ENCODE measurements around the gene MAU2. TPM values are rescaled to one million over a fixed set of nuclear protein-coding genes. Genes with fewer than 3 reads are reported as not detected.

MAU2 gene
- total and polyA plus RNA-seq, 2 experiments from 2014 or later = 18.9 to 62.2 TPM

GRCh38 chr19:19276851-19277250 is 43.8 kb upstream of the MAU2 start (continued):
- TF ChIP-seq, protein P1, sequence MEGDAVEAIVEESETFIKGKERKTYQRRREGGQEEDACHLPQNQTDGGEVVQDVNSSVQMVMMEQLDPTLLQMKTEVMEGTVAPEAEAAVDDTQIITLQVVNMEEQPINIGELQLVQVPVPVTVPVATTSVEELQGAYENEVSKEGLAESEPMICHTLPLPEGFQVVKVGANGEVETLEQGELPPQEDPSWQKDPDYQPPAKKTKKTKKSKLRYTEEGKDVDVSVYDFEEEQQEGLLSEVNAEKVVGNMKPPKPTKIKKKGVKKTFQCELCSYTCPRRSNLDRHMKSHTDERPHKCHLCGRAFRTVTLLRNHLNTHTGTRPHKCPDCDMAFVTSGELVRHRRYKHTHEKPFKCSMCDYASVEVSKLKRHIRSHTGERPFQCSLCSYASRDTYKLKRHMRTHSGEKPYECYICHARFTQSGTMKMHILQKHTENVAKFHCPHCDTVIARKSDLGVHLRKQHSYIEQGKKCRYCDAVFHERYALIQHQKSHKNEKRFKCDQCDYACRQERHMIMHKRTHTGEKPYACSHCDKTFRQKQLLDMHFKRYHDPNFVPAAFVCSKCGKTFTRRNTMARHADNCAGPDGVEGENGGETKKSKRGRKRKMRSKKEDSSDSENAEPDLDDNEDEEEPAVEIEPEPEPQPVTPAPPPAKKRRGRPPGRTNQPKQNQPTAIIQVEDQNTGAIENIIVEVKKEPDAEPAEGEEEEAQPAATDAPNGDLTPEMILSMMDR (conservative IDR thresholded peaks at IDR 0.05; ENCODE audit: low read depth in 2 of 2) = no peak
- TF ChIP-seq, protein P2, sequence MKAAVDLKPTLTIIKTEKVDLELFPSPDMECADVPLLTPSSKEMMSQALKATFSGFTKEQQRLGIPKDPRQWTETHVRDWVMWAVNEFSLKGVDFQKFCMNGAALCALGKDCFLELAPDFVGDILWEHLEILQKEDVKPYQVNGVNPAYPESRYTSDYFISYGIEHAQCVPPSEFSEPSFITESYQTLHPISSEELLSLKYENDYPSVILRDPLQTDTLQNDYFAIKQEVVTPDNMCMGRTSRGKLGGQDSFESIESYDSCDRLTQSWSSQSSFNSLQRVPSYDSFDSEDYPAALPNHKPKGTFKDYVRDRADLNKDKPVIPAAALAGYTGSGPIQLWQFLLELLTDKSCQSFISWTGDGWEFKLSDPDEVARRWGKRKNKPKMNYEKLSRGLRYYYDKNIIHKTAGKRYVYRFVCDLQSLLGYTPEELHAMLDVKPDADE (IDR thresholded peaks at IDR 0.05) = no peak
- TF ChIP-seq CREB1 (CRISPR knock-in tag; IDR thresholded peaks at IDR 0.05; ENCODE audit: low read depth) = no peak
- TF ChIP-seq POLR2AphosphoS5 (IDR thresholded peaks at IDR 0.05; ENCODE audit: low read depth) = no peak
- TF ChIP-seq NANOG (IDR thresholded peaks at IDR 0.05; ENCODE audit: borderline replicate concordance) = no peak

DNA sequence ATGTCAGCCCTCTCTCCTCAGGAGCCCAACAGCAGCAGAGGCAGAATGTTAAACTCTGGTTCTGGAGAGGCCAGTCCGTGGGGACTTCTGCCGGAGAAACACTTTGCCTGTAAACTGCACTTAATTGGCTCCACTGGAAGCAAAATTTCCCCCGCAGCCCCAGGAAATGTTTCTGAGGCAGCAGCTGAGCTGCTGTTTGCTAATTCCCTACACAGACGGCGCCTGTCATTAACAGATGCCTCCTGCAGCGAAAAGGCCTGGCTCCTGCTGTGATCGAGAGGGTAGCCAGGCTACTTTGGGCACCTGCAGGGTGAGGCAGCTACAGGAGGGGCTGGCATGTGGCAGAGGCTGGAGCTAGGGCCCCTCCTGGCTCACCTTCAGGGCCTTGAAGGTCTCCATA is 42.3 kb upstream of the MAU2 start:
- no peaks in the 10 kb centered on the region for H4K20me1 ChIP-seq (replicated peaks; ENCODE audit: insufficient read depth)
- 0 out of 2 replicates have a peak, but pooled peaks cover 3% of the 10 kb centered on the region for H3K4me1 ChIP-seq (ENCODE audit: insufficient read depth)
- Mint-ChIP-seq H3K4me3 (no peak overlapping the region), H3K27ac (no peak overlapping the region), H3K27me3 (ENCODE audit: insufficient read depth, low read depth, poor library complexity) (peaks cover 8% of the 10 kb centered on the region), H3K36me3 (ENCODE audit: low read depth) (peaks cover 21% of the 10 kb centered on the region), H3K9me3 (no peaks in the 10 kb centered on the region), H3K4me1 (0 out of 3 replicates have a peak, but pooled peaks cover 3% of the 10 kb centered on the region)
- ATAC-seq (no peak), DNase-seq (ENCODE audit: low spot score) (no peak)
- no peaks in the 10 kb centered on the region for H3K79me2 ChIP-seq (replicated peaks; ENCODE audit: insufficient read depth)
- H3K4me3 ChIP-seq = no peak overlapping the region
- H3F3A ChIP-seq (replicated peaks; ENCODE audit: low read depth) = peaks cover 7% of the 10 kb centered on the region; the same call in 1 of the 2 replicates
- no peak overlapping the region for H2AFZ ChIP-seq
- H3K36me3 ChIP-seq (ENCODE audit: insufficient read depth) = peaks cover 6% of the 10 kb centered on the region; the same call in 1 of the 2 replicates
- H3K9me2 ChIP-seq (ENCODE audit: insufficient read depth) = no peaks in the 10 kb centered on the region
- H3K27ac ChIP-seq (ENCODE audit: low read depth) = no peak overlapping the region
- no peak overlapping the region for H3K4me2 ChIP-seq
- H3K27me3 ChIP-seq (ENCODE audit: insufficient read depth) = no peaks in the 10 kb centered on the region
- TF ChIP-seq EZH2phosphoT487 (IDR thresholded peaks at IDR 0.05; ENCODE audit: unreplicated experiment) = no peak
- no peak for TF ChIP-seq CREB1 (CRISPR knock-in tag; IDR thresholded peaks at IDR 0.05; ENCODE audit: low read depth)
- TF ChIP-seq ZNF114 (CRISPR knock-in tag; IDR thresholded peaks at IDR 0.05) = no peak
- TF ChIP-seq STAT1 (IDR thresholded peaks at IDR 0.05; ENCODE audit: unreplicated experiment) = no peak

GRCh38 chr19:19279062-19279612 is 41.5 kb upstream of the MAU2 start:
- Mint-ChIP-seq H3K4me3 (no peak overlapping the region), H3K4me1 (no peaks in the 10 kb centered on the region), H3K27me3 (ENCODE audit: insufficient read depth, low read depth, poor library complexity) (peaks cover 4% of the 10 kb centered on the region), H3K9me3 (no peaks in the 10 kb centered on the region), H3K27ac (no peak overlapping the region), H3K36me3 (ENCODE audit: low read depth) (peaks cover 27% of the 10 kb centered on the region)
- DNase-seq (ENCODE audit: low spot score) (no peak), ATAC-seq (no peak)
- no peaks in the 10 kb centered on the region for H3K9me2 ChIP-seq (ENCODE audit: insufficient read depth)
- H2AFZ ChIP-seq = no peak overlapping the region
- no peaks in the 10 kb centered on the region for H3K27me3 ChIP-seq (ENCODE audit: insufficient read depth)
- no peaks in the 10 kb centered on the region for H3F3A ChIP-seq (replicated peaks; ENCODE audit: low read depth)
- H3K4me3 ChIP-seq = no peak overlapping the region
- H3K27ac ChIP-seq (ENCODE audit: low read depth) = no peak overlapping the region
- H3K36me3 ChIP-seq (ENCODE audit: insufficient read depth) = peaks cover 12% of the 10 kb centered on the region; the same call in 1 of the 2 replicates
- H3K4me1 ChIP-seq (ENCODE audit: insufficient read depth) = no peaks in the 10 kb centered on the region
- H3K79me2 ChIP-seq (replicated peaks; ENCODE audit: insufficient read depth) = no peaks in the 10 kb centered on the region
- no peak overlapping the region for H3K4me2 ChIP-seq
- peaks cover 4% of the 10 kb centered on the region for H4K20me1 ChIP-seq (replicated peaks; ENCODE audit: insufficient read depth)
- TF ChIP-seq JUNB (IDR thresholded peaks at IDR 0.05; ENCODE audit: unreplicated experiment) = no peak
- TF ChIP-seq ZNF331 (CRISPR knock-in tag; IDR thresholded peaks at IDR 0.05; ENCODE audit: low read depth) = no peak
- TF ChIP-seq CREB1 (CRISPR knock-in tag; IDR thresholded peaks at IDR 0.05; ENCODE audit: low read depth) = no peak
- TF ChIP-seq STAT1 (IDR thresholded peaks at IDR 0.05; ENCODE audit: unreplicated experiment) = no peak
- no peak for TF ChIP-seq POLR2AphosphoS5 (IDR thresholded peaks at IDR 0.05; ENCODE audit: low read depth)
- no peak for TF ChIP-seq EZH2 (IDR thresholded peaks at IDR 0.05; ENCODE audit: low read depth, unreplicated experiment)
- TF ChIP-seq EZH2phosphoT487 (IDR thresholded peaks at IDR 0.05; ENCODE audit: unreplicated experiment) = no peak
